ENCODE data around the gene TNFRSF13B. TPM values are rescaled to one million over a fixed set of nuclear protein-coding genes. Genes with fewer than 3 reads are reported as not detected.
"Not testable (repeated sequence)": the region's sequence is repeated elsewhere in the genome, so short reads cannot be mapped to it uniquely, and the experiment has no call there.

The TNFRSF13B gene
- total RNA-seq, 5 donors from 2014 or later (not counting 1 experiment from before 2014, with no cell fraction given): 0.60 to 7.2 (median 5.0) TPM; not detected in 1

GRCh38 chr17:16961022-16961421, 10.9 kb downstream of the TNFRSF13B start:
- H3K36me3 ChIP-seq (ENCODE audit: control insufficient read depth in 2 of 2, extremely low read depth in 1 of 2, insufficient read depth in 1 of 2, low read length in 1 of 2); H3K9me3 ChIP-seq; H3K36me3 Mint-ChIP-seq; H3K4me3 Mint-ChIP-seq; H3K4me3 ChIP-seq (ENCODE audit: control insufficient read depth in 1 of 2, extremely low read depth in 1 of 2, low read length in 1 of 2); CTCF ChIA-PET; H3K27ac ChIP-seq (ENCODE audit: low read length); POLR2A ChIA-PET; H3K4me1 ChIP-seq (ENCODE audit: control insufficient read depth in 1 of 2, extremely low read depth in 1 of 2, insufficient read depth in 2 of 2, low read length in 2 of 2); H3K4me1 Mint-ChIP-seq; DNase-seq; ATAC-seq (replicated peaks in 1 of 4); H3K9me3 Mint-ChIP-seq: not testable (repeated sequence)
- H3K27me3 Mint-ChIP-seq: peaks cover 17 to 22% of the 10 kb centered on the region in 2 donors
- peak overlapping the region in 1 of 2 donors; percentile 20 for H3K27ac Mint-ChIP-seq
- no CpG with 5 or more reads among the region's 2 CpGs for WGBS (ENCODE audit: insufficient coverage)
- H3K27me3 ChIP-seq (replicated peaks in 1 of 2; ENCODE audit: control insufficient read depth in 2 of 2, extremely low read depth in 1 of 2, insufficient read depth in 2 of 2, low read length in 1 of 2): peaks cover 6 to 11% of the 10 kb centered on the region in 2 experiments

GRCh38 chr17:16955011-16955410, 16.9 kb downstream of the TNFRSF13B start:
- H3K4me3 ChIP-seq (ENCODE audit: control insufficient read depth in 1 of 2, extremely low read depth in 1 of 2, low read length in 1 of 2); H3K4me3 Mint-ChIP-seq; H3K27ac ChIP-seq (ENCODE audit: low read length); ATAC-seq (replicated peaks in 1 of 4); POLR2A ChIA-PET; H3K4me1 ChIP-seq (ENCODE audit: control insufficient read depth in 1 of 2, extremely low read depth in 1 of 2, insufficient read depth in 2 of 2, low read length in 2 of 2); DNase-seq; H3K36me3 ChIP-seq (ENCODE audit: control insufficient read depth in 2 of 2, extremely low read depth in 1 of 2, insufficient read depth in 1 of 2, low read length in 1 of 2); CTCF ChIA-PET; H3K4me1 Mint-ChIP-seq; H3K9me3 Mint-ChIP-seq; H3K36me3 Mint-ChIP-seq; H3K9me3 ChIP-seq; H3K27ac Mint-ChIP-seq: not testable (repeated sequence)
- no CpG with 5 or more reads among the region's 6 CpGs for WGBS (ENCODE audit: insufficient coverage)
- peaks cover 43 to 47% of the 10 kb centered on the region in 2 donors for H3K27me3 Mint-ChIP-seq
- peaks cover 6 to 37% of the 10 kb centered on the region in 2 experiments for H3K27me3 ChIP-seq (replicated peaks in 1 of 2; ENCODE audit: control insufficient read depth in 2 of 2, extremely low read depth in 1 of 2, insufficient read depth in 2 of 2, low read length in 1 of 2)

GRCh38 chr17:16954521-16954920, 17.4 kb downstream of the TNFRSF13B start:
- no peaks in the 10 kb centered on the region for H3K36me3 ChIP-seq (ENCODE audit: control insufficient read depth in 2 of 2, extremely low read depth in 1 of 2, insufficient read depth in 1 of 2, low read length in 1 of 2)
- ChIA-PET CTCF (no interaction called here), POLR2A (no interaction called here)
- peaks cover 0 to 9% (median 0%) of the 10 kb centered on the region in 3 donors for H3K9me3 Mint-ChIP-seq
- no peak overlapping the region for H3K27ac ChIP-seq (ENCODE audit: low read length)
- DNase-seq: no peak
- H3K27me3 ChIP-seq (replicated peaks in 1 of 2; ENCODE audit: control insufficient read depth in 2 of 2, extremely low read depth in 1 of 2, insufficient read depth in 2 of 2, low read length in 1 of 2): peaks cover 6 to 37% of the 10 kb centered on the region in 2 experiments
- H3K27ac Mint-ChIP-seq: no peak overlapping the region
- H3K4me3 ChIP-seq (ENCODE audit: control insufficient read depth in 1 of 2, extremely low read depth in 1 of 2, low read length in 1 of 2): no peak overlapping the region
- peaks cover 43 to 47% of the 10 kb centered on the region in 2 donors for H3K27me3 Mint-ChIP-seq
- no peaks in the 10 kb centered on the region for H3K4me1 ChIP-seq (ENCODE audit: control insufficient read depth in 1 of 2, extremely low read depth in 1 of 2, insufficient read depth in 2 of 2, low read length in 2 of 2)
- no peaks in the 10 kb centered on the region for H3K36me3 Mint-ChIP-seq
- H3K4me3 Mint-ChIP-seq: no peak overlapping the region
- no peaks in the 10 kb centered on the region for H3K9me3 ChIP-seq
- H3K4me1 Mint-ChIP-seq: no peaks in the 10 kb centered on the region
- no peak for ATAC-seq (replicated peaks in 1 of 4)
- WGBS (ENCODE audit: insufficient coverage): no CpG with 5 or more reads among the region's 3 CpGs

GRCh38 chr17:16953841-16954240, 18.1 kb downstream of the TNFRSF13B start:
- Mint-ChIP-seq H3K36me3 (no peaks in the 10 kb centered on the region), H3K4me3 (no peak overlapping the region), H3K9me3 (peaks cover 3 to 13% (median 5%) of the 10 kb centered on the region in 3 donors), H3K27me3 (peaks cover 43 to 47% of the 10 kb centered on the region in 2 donors), H3K4me1 (no peaks in the 10 kb centered on the region), H3K27ac (no peak overlapping the region)
- ATAC-seq (replicated peaks in 1 of 4) (no peak), DNase-seq (no peak)
- 86% methylated on average over 8 of the region's 9 CpGs for WGBS (ENCODE audit: insufficient coverage)
- Histone ChIP-seq H3K27ac (ENCODE audit: low read length) (no peak overlapping the region), H3K4me3 (ENCODE audit: control insufficient read depth in 1 of 2, extremely low read depth in 1 of 2, low read length in 1 of 2) (no peak overlapping the region), H3K36me3 (ENCODE audit: control insufficient read depth in 2 of 2, extremely low read depth in 1 of 2, insufficient read depth in 1 of 2, low read length in 1 of 2) (no peaks in the 10 kb centered on the region), H3K27me3 (replicated peaks in 1 of 2; ENCODE audit: control insufficient read depth in 2 of 2, extremely low read depth in 1 of 2, insufficient read depth in 2 of 2, low read length in 1 of 2) (peaks cover 6 to 37% of the 10 kb centered on the region in 2 experiments), H3K9me3 (no peaks in the 10 kb centered on the region), H3K4me1 (ENCODE audit: control insufficient read depth in 1 of 2, extremely low read depth in 1 of 2, insufficient read depth in 2 of 2, low read length in 2 of 2) (no peaks in the 10 kb centered on the region)
- CTCF ChIA-PET: no interaction called here
- POLR2A ChIA-PET: no interaction called here

- no peak overlapping the region for H3K27ac ChIP-seq (ENCODE audit: low read length)
- H3K27me3 ChIP-seq (replicated peaks in 1 of 2; ENCODE audit: control insufficient read depth in 2 of 2, extremely low read depth in 1 of 2, insufficient read depth in 2 of 2, low read length in 1 of 2): peaks cover 6 to 37% of the 10 kb centered on the region in 2 experiments
- ChIA-PET POLR2A (no interaction called here), CTCF (no interaction called here)
- Mint-ChIP-seq H3K27ac (no peak overlapping the region), H3K9me3 (peaks cover 3 to 16% (median 10%) of the 10 kb centered on the region in 3 donors), H3K36me3 (peaks cover 4% of the 10 kb centered on the region), H3K4me1 (no peaks in the 10 kb centered on the region), H3K4me3 (no peak overlapping the region), H3K27me3 (peaks cover 43 to 47% of the 10 kb centered on the region in 2 donors)
- H3K4me3 ChIP-seq (ENCODE audit: control insufficient read depth in 1 of 2, extremely low read depth in 1 of 2, low read length in 1 of 2): no peak overlapping the region
- no peaks in the 10 kb centered on the region for H3K36me3 ChIP-seq (ENCODE audit: control insufficient read depth in 2 of 2, extremely low read depth in 1 of 2, insufficient read depth in 1 of 2, low read length in 1 of 2)
- no peaks in the 10 kb centered on the region for H3K4me1 ChIP-seq (ENCODE audit: control insufficient read depth in 1 of 2, extremely low read depth in 1 of 2, insufficient read depth in 2 of 2, low read length in 2 of 2)
- ATAC-seq (replicated peaks in 1 of 4) (no peak), DNase-seq (no peak)
- WGBS (ENCODE audit: insufficient coverage): 100% methylated on average over 1 of the region's 3 CpGs
- no peaks in the 10 kb centered on the region for H3K9me3 ChIP-seq
Measured at GRCh38 chr17:16953347-16953746, 18.6 kb downstream of the TNFRSF13B start.

GRCh38 chr17:16952401-16952800, 19.5 kb downstream of the TNFRSF13B start:
- H3K4me1 ChIP-seq (ENCODE audit: control insufficient read depth in 1 of 2, extremely low read depth in 1 of 2, insufficient read depth in 2 of 2, low read length in 2 of 2): no peaks in the 10 kb centered on the region
- no peak overlapping the region for H3K4me3 ChIP-seq (ENCODE audit: control insufficient read depth in 1 of 2, extremely low read depth in 1 of 2, low read length in 1 of 2)
- POLR2A ChIA-PET: no interaction called here
- no peak overlapping the region for H3K27ac ChIP-seq (ENCODE audit: low read length)
- peaks cover 6 to 37% of the 10 kb centered on the region in 2 experiments for H3K27me3 ChIP-seq (replicated peaks in 1 of 2; ENCODE audit: control insufficient read depth in 2 of 2, extremely low read depth in 1 of 2, insufficient read depth in 2 of 2, low read length in 1 of 2)
- Mint-ChIP-seq H3K36me3 (peaks cover 4% of the 10 kb centered on the region), H3K27ac (no peak overlapping the region), H3K4me1 (no peaks in the 10 kb centered on the region), H3K27me3 (peaks cover 43 to 47% of the 10 kb centered on the region in 2 donors), H3K4me3 (no peak overlapping the region), H3K9me3 (peaks cover 9 to 16% (median 14%) of the 10 kb centered on the region in 3 donors)
- H3K36me3 ChIP-seq (ENCODE audit: control insufficient read depth in 2 of 2, extremely low read depth in 1 of 2, insufficient read depth in 1 of 2, low read length in 1 of 2): no peaks in the 10 kb centered on the region
- CTCF ChIA-PET: no interaction called here
- WGBS (ENCODE audit: insufficient coverage): 75% methylated on average over 6 of the region's 8 CpGs
- ATAC-seq (replicated peaks in 1 of 4) (no peak), DNase-seq (no peak)
- no peaks in the 10 kb centered on the region for H3K9me3 ChIP-seq

- H3K27me3 ChIP-seq (replicated peaks in 1 of 2; ENCODE audit: control insufficient read depth in 2 of 2, extremely low read depth in 1 of 2, insufficient read depth in 2 of 2, low read length in 1 of 2): peaks cover 0 to 42% of the 10 kb centered on the region in 2 experiments
- H3K9me3 ChIP-seq: no peaks in the 10 kb centered on the region
- no peaks in the 10 kb centered on the region for H3K4me1 ChIP-seq (ENCODE audit: control insufficient read depth in 1 of 2, extremely low read depth in 1 of 2, insufficient read depth in 2 of 2, low read length in 2 of 2)
- no peak for ATAC-seq (replicated peaks in 1 of 4)
- POLR2A ChIA-PET: no interaction called here
- CTCF ChIA-PET: no interaction called here
- Mint-ChIP-seq H3K36me3 (peaks cover 4% of the 10 kb centered on the region), H3K27ac (no peak overlapping the region), H3K27me3 (peaks cover 33 to 35% of the 10 kb centered on the region in 2 donors), H3K4me1 (no peaks in the 10 kb centered on the region), H3K4me3 (no peak overlapping the region), H3K9me3 (peaks cover 9 to 14% (median 10%) of the 10 kb centered on the region in 3 donors)
- H3K27ac ChIP-seq (ENCODE audit: low read length): no peak overlapping the region
- WGBS (ENCODE audit: insufficient coverage): 93% methylated on average over 3 of the region's 5 CpGs
- H3K36me3 ChIP-seq (ENCODE audit: control insufficient read depth in 2 of 2, extremely low read depth in 1 of 2, insufficient read depth in 1 of 2, low read length in 1 of 2): no peaks in the 10 kb centered on the region
- DNase-seq: no peak
- no peak overlapping the region for H3K4me3 ChIP-seq (ENCODE audit: control insufficient read depth in 1 of 2, extremely low read depth in 1 of 2, low read length in 1 of 2)
Measured at GRCh38 chr17:16950488-16950887, 21.4 kb downstream of the TNFRSF13B start.
